Keratinocyte (primary cell): ENCODE data around the gene HEATR9.

Source experiments
- CTCF ChIP-seq, 3 experiments: IDR thresholded peaks in 1 of 3; conservative IDR thresholded peaks in 1 of 3; optimal IDR thresholded peaks in 1 of 3; 2 replicates in 2 of 3; 3 replicates in 1 of 3; pipeline versions ENCODE3 to v1.5.1; 2011; ENCODE audit warnings: low read length in 3 of 3, mild to moderate bottlenecking in 3 of 3, moderate library complexity in 2 of 3, control low read depth in 1 of 3, inconsistent platforms in 1 of 3; ENCODE audit not compliant: insufficient read depth in 2 of 3; ENCODE audit errors: extremely low read depth in 1 of 3
- EZH2 ChIP-seq: IDR thresholded peaks from one replicate; pipeline ENCODE4 v1.6.1; 2012; ENCODE audit warnings: inconsistent platforms, mild to moderate bottlenecking, low read length, moderate library complexity

GRCh38 chr17:35864853-35865252 is 3.8 kb downstream of the HEATR9 start:
- TF ChIP-seq CTCF (optimal IDR thresholded peaks at IDR 0.05 in 1 of 3, IDR thresholded peaks at IDR 0.05 in 1 of 3, conservative IDR thresholded peaks at IDR 0.05 in 1 of 3; ENCODE audit: extremely low read depth in 1 of 3, insufficient read depth in 2 of 3, low read length in 3 of 3) = no peak
- TF ChIP-seq EZH2 = no peak
